CD14-positive monocyte (primary cell): Measurements from ENCODE around the gene REV3L. TPM values are rescaled to one million over a fixed set of nuclear protein-coding genes. Genes with fewer than 3 reads are reported as not detected.

Experiments
- DNase-seq, 3 donors: peaks; one replicate each; pipeline ENCODE4 v3.0.0-alpha.2; 2011 to 2022
- H2AFZ ChIP-seq: 2 replicates; pipeline ENCODE4 v1.6.0; 2012; ENCODE audit warnings: mild to moderate bottlenecking, low read depth, low read length, inconsistent platforms; ENCODE audit not compliant: insufficient read depth, poor library complexity, severe bottlenecking
- H3K27ac ChIP-seq, 2 donors: 1 replicate in 1 of 2; 2 replicates in 1 of 2; pipeline ENCODE4 v1.5.1; 2012 to 2013; ENCODE audit warnings: low read length in 2 of 2, control low read depth in 1 of 2, inconsistent platforms in 1 of 2, low read depth in 1 of 2, mild to moderate bottlenecking in 1 of 2
- H3K27me3 ChIP-seq, 2 donors: one replicate each; pipeline versions ENCODE4 v1.6.0 to v1.6.1; 2011 to 2013; ENCODE audit warnings: low read length in 2 of 2; ENCODE audit not compliant: control insufficient read depth in 2 of 2, insufficient read depth in 2 of 2
- H3K36me3 ChIP-seq, 2 donors: replicated peaks in 1 of 2; 1 replicate in 1 of 2; 2 replicates in 1 of 2; pipeline versions ENCODE4 v1.5.1 to v1.6.1; 2012 to 2013; ENCODE audit warnings: low read length in 2 of 2, control low read depth in 1 of 2, inconsistent platforms in 1 of 2, mild to moderate bottlenecking in 1 of 2; ENCODE audit not compliant: insufficient read depth in 2 of 2, control insufficient read depth in 1 of 2
- H3K4me1 ChIP-seq, 2 donors: 1 replicate in 1 of 2; 2 replicates in 1 of 2; pipeline versions ENCODE4 v1.5.1 to v1.6.1; 2012 to 2013; ENCODE audit warnings: low read length in 2 of 2, control low read depth in 1 of 2, inconsistent platforms in 1 of 2, mild to moderate bottlenecking in 1 of 2, moderate library complexity in 1 of 2; ENCODE audit not compliant: insufficient read depth in 2 of 2, control insufficient read depth in 1 of 2
- H3K4me2 ChIP-seq: replicated peaks from 2 replicates; pipeline ENCODE3; 2012; ENCODE audit warnings: low read length, moderate library complexity, mild to moderate bottlenecking; ENCODE audit not compliant: poor library complexity, severe bottlenecking; ENCODE audit errors: extremely low read depth
- H3K4me3 ChIP-seq, 3 experiments: fragments of 200-600 bp in 1 of 3; sonication (generic) in 1 of 3; replicated peaks in 1 of 3; 1 replicate in 2 of 3; 2 replicates in 1 of 3; pipeline ENCODE4 v1.5.1; 2011 to 2013; ENCODE audit warnings: low read length in 3 of 3, mild to moderate bottlenecking in 3 of 3, control low read depth in 2 of 3, low read depth in 2 of 3, inconsistent platforms in 1 of 3, moderate library complexity in 1 of 3
- H3K79me2 ChIP-seq: 2 replicates; pipeline ENCODE4 v1.6.0; 2012; ENCODE audit warnings: mild to moderate bottlenecking, control low read depth, inconsistent platforms, low read length, moderate library complexity; ENCODE audit not compliant: insufficient read depth
- H3K9ac ChIP-seq: 2 replicates; pipeline ENCODE4 v1.6.0; 2017; ENCODE audit warnings: low read length, mild to moderate bottlenecking; ENCODE audit not compliant: insufficient read depth, poor library complexity, severe bottlenecking
- H3K9me3 ChIP-seq, 2 donors: replicated peaks in 1 of 2; 1 replicate in 1 of 2; 2 replicates in 1 of 2; pipeline versions ENCODE4 v1.5.1 to v1.6.1; 2012 to 2013; ENCODE audit warnings: low read length in 2 of 2, control low read depth in 1 of 2; ENCODE audit not compliant: control insufficient read depth in 1 of 2, insufficient read depth in 1 of 2
- H4K20me1 ChIP-seq: 2 replicates; pipeline ENCODE4 v1.6.0; 2012; ENCODE audit warnings: mild to moderate bottlenecking, low read length, control low read depth, moderate library complexity; ENCODE audit not compliant: insufficient read depth
- H3K27ac Mint-ChIP-seq, 7 donors: one replicate each; pipeline ENCODE4 v1.8.0; 2020; ENCODE audit warnings: mild to moderate bottlenecking in 7 of 7, mixed read lengths in 7 of 7, moderate library complexity in 6 of 7, inconsistent platforms in 2 of 7
- H3K27me3 Mint-ChIP-seq, 3 donors: one replicate each; pipeline ENCODE4 v1.8.0; 2021 to 2022; ENCODE audit warnings: low read depth in 3 of 3, mild to moderate bottlenecking in 3 of 3, mixed read lengths in 3 of 3, moderate library complexity in 3 of 3, inconsistent platforms in 1 of 3
- H3K36me3 Mint-ChIP-seq, 2 donors: one replicate each; pipeline ENCODE4 v1.8.0; 2020; ENCODE audit warnings: mixed read lengths in 2 of 2, inconsistent platforms in 1 of 2, mild to moderate bottlenecking in 1 of 2
- H3K4me1 Mint-ChIP-seq: one replicate; pipeline ENCODE4 v1.8.0; 2020; ENCODE audit warnings: mild to moderate bottlenecking, mixed read lengths
- H3K4me3 Mint-ChIP-seq, 2 donors: one replicate each; pipeline ENCODE4 v1.8.0; 2020; ENCODE audit warnings: mild to moderate bottlenecking in 2 of 2, mixed read lengths in 2 of 2, moderate library complexity in 1 of 2
- H3K9me3 Mint-ChIP-seq, 7 donors: one replicate each; pipeline ENCODE4 v1.8.0; 2020 to 2022; ENCODE audit warnings: mixed read lengths in 7 of 7, mild to moderate bottlenecking in 6 of 7, moderate library complexity in 6 of 7, inconsistent platforms in 2 of 7
- CTCF ChIP-seq: fragments of 200-600 bp; IDR thresholded peaks from one replicate; pipeline ENCODE4 v1.8.0; 2022; ENCODE audit warnings: antibody characterized with exemption, mild to moderate bottlenecking
- WGBS: methylation state at CpG from one replicate; pipeline ENCODE4 v1.1.5; 2013; ENCODE audit warnings: missing lambda C conversion rate; ENCODE audit not compliant: insufficient coverage; 5-methylcytosine and 5-hydroxymethylcytosine counted together
- intact Hi-C, 2 donors: fragments of 100-400 bp; cut with micrococcal nuclease; formaldehyde crosslinking; loops; one replicate each; pipeline versions ENCODE4 v1.15.0 to v1.15.1; 2023
- polyA plus RNA-seq, 3 donors: library from polyadenylated mRNA; depleted of rRNA in 1 of 3; unstranded in 2 of 3; stranded (reverse) in 1 of 3; fragments of 300-500 nt in 2 of 3; fragments of >200 nt in 1 of 3; fragmentation: Illumina TruSeq in 2 of 3; gene quantifications; 1 replicate in 2 of 3; 2 replicates in 1 of 3; pipeline ENCODE4 v1.2.3, GENCODE V29; 2012 to 2021

Gene REV3L
- polyA plus RNA-seq, 3 donors = 3.4 to 5.7 (median 4.9) TPM

GRCh38 chr6:111450087-111450486, 32.9 kb downstream of the REV3L start:
- no peaks in the 10 kb centered on the region for H3K9me3 Mint-ChIP-seq
- WGBS = 100% methylated on average over 2 of the region's 7 CpGs
- Histone ChIP-seq H4K20me1 (no peaks in the 10 kb centered on the region), H3K36me3 (no peaks in the 10 kb centered on the region), H3K9me3 (no peaks in the 10 kb centered on the region), H3K9ac (no peak overlapping the region), H3K4me3 (no peak overlapping the region), H3K4me1 (peaks cover 3 to 7% of the 10 kb centered on the region in 2 donors), H3K27me3 (no peaks in the 10 kb centered on the region), H2AFZ (no peak overlapping the region), H3K79me2 (no peaks in the 10 kb centered on the region), H3K27ac (no peak overlapping the region), H3K4me2 (no peak overlapping the region)
- H3K27ac Mint-ChIP-seq = no peak overlapping the region
- H3K27me3 Mint-ChIP-seq = no peaks in the 10 kb centered on the region
- H3K36me3 Mint-ChIP-seq = peaks cover 0 to 6% of the 10 kb centered on the region in 2 donors
- DNase-seq = no peak
- intact Hi-C loops = no loop called here
- no peak for TF ChIP-seq CTCF
- H3K4me1 Mint-ChIP-seq = peaks cover 12% of the 10 kb centered on the region
- H3K4me3 Mint-ChIP-seq = no peak overlapping the region

GRCh38 chr6:111449129-111449528, 33.9 kb downstream of the REV3L start:
- TF ChIP-seq CTCF = no peak
- no peaks in the 10 kb centered on the region for H3K79me2 ChIP-seq
- H3K9me3 ChIP-seq = no peaks in the 10 kb centered on the region
- H3K4me2 ChIP-seq = no peak overlapping the region
- peaks cover 0 to 4% of the 10 kb centered on the region in 2 donors for H3K36me3 Mint-ChIP-seq
- no peak overlapping the region for H2AFZ ChIP-seq
- no peaks in the 10 kb centered on the region for H3K9me3 Mint-ChIP-seq
- no peak overlapping the region for H3K4me3 Mint-ChIP-seq
- H3K27me3 ChIP-seq = no peaks in the 10 kb centered on the region
- no peak overlapping the region for H3K4me3 ChIP-seq
- intact Hi-C loops = no loop called here
- no peak overlapping the region for H3K27ac ChIP-seq
- no peaks in the 10 kb centered on the region for H4K20me1 ChIP-seq
- H3K4me1 ChIP-seq = peaks cover 3 to 7% of the 10 kb centered on the region in 2 donors
- DNase-seq = no peak
- H3K36me3 ChIP-seq = no peaks in the 10 kb centered on the region
- peak overlapping the region in 1 of 7 donors; percentile 54 for H3K27ac Mint-ChIP-seq
- H3K27me3 Mint-ChIP-seq = no peaks in the 10 kb centered on the region
- H3K9ac ChIP-seq = no peak overlapping the region
- 100% methylated on average over 1 of the region's 4 CpGs for WGBS
- H3K4me1 Mint-ChIP-seq = peaks cover 12% of the 10 kb centered on the region
